Gastrocnemius medialis (tissue), 4 donors: Measurements from ENCODE around the gene MEGF11. TPM values are rescaled to one million over a fixed set of nuclear protein-coding genes. Genes with fewer than 3 reads are reported as not detected.

Experiments
- ATAC-seq, 2 donors: fragments of 150-250 bp; one replicate each; pipeline ENCODE4 v1.9.1; 2016
- DNase-seq, 2 donors: peaks; one replicate each; pipeline ENCODE4 v3.0.0-alpha.2; 2019
- H3K27ac ChIP-seq, 4 donors: fragments of 200-600 bp; sonication (generic); 1 replicate in 1 of 4; 2 replicates in 3 of 4; pipeline ENCODE4 v1.5.1; 2016 to 2018; ENCODE audit warnings: mild to moderate bottlenecking in 2 of 4, moderate library complexity in 1 of 4
- H3K27me3 ChIP-seq, 3 donors: fragments of 200-600 bp; sonication (generic) in 2 of 3; 1 replicate in 1 of 3; 2 replicates in 2 of 3; pipeline versions ENCODE4 v1.5.1 to v1.6.0; 2016 to 2019; ENCODE audit warnings: mild to moderate bottlenecking in 1 of 3, moderate library complexity in 1 of 3
- H3K36me3 ChIP-seq, 2 donors: fragments of 200-600 bp; sonication (generic) in 1 of 2; one replicate each; pipeline ENCODE4 v1.5.1; 2017 to 2018
- H3K4me1 ChIP-seq, 2 donors: fragments of 200-600 bp; sonication (generic) in 1 of 2; one replicate each; pipeline ENCODE4 v1.5.1; 2016 to 2017; ENCODE audit warnings: mild to moderate bottlenecking in 2 of 2
- H3K4me3 ChIP-seq, 4 donors: fragments of 200-600 bp; sonication (generic) in 3 of 4; 1 replicate in 1 of 4; 2 replicates in 3 of 4; pipeline ENCODE4 v1.5.1; 2016 to 2019; ENCODE audit warnings: mild to moderate bottlenecking in 2 of 4
- H3K9me3 ChIP-seq, 3 donors: fragments of 200-600 bp; sonication (generic) in 2 of 3; 1 replicate in 1 of 3; 2 replicates in 2 of 3; pipeline ENCODE4 v1.5.1; 2016 to 2019
- CTCF ChIP-seq, 5 experiments: fragments of 450-650 bp in 3 of 5; fragments of 200-600 bp in 2 of 5; sonication (generic) in 2 of 5; IDR thresholded peaks in 4 of 5; conservative IDR thresholded peaks in 1 of 5; 1 replicate in 4 of 5; 2 replicates in 1 of 5; pipeline ENCODE4 v1.5.1; 2016 to 2019; ENCODE audit warnings: antibody characterized with exemption in 5 of 5, mild to moderate bottlenecking in 3 of 5, moderate library complexity in 3 of 5
- POLR2A ChIP-seq, 2 donors: fragments of 450-650 bp; IDR thresholded peaks; one replicate each; pipeline ENCODE4 v1.6.1; 2017; ENCODE audit warnings: antibody characterized with exemption in 2 of 2, mild to moderate bottlenecking in 2 of 2, moderate library complexity in 2 of 2
- in situ Hi-C, 4 donors: fragments of 200-750 bp; cut with MboI; loops; one replicate each; pipeline versions ENCODE4 v1.15.0 to v1.8.0; 2017; ENCODE audit warnings: low sequenced_read_pairs in 4 of 4
- intact Hi-C: fragments of 100-400 bp; cut with DNase I; formaldehyde crosslinking; loops from one replicate; pipeline ENCODE4 v1.15.1; 2023; ENCODE audit warnings: low total_unique reads
- total RNA-seq, 4 donors: library from RNA; depleted of rRNA; stranded (reverse); fragments of >200 nt; gene quantifications; one replicate each; pipeline versions ENCODE4 v1.1.0 to v1.2.3, GENCODE V29; 2016

MEGF11 gene
- total RNA-seq, 4 donors from 2014 or later, result not detected

- Histone ChIP-seq H3K9me3 (no peaks in the 10 kb centered on the region), H3K4me1 (peaks cover 0 to 18% of the 10 kb centered on the region in 2 donors), H3K36me3 (peaks cover 0 to 21% of the 10 kb centered on the region in 2 donors), H3K27me3 (no peaks in the 10 kb centered on the region), H3K4me3 (no peak overlapping the region), H3K27ac (no peak overlapping the region)
- in situ Hi-C loops, result no loop called here
- intact Hi-C loops, result no loop called here
- TF ChIP-seq POLR2A (IDR thresholded peaks at IDR 0.05) (no peak), CTCF (IDR thresholded peaks at IDR 0.05 in 4 of 5, conservative IDR thresholded peaks at IDR 0.05 in 1 of 5) (no peak)
- DNase-seq (no peak), ATAC-seq (no peak)
These were observed 344.7 kb downstream of the MEGF11 start for GRCh38 chr15:65908876-65909275.

- no peak for ATAC-seq
- peaks cover 0 to 24% of the 10 kb centered on the region in 2 donors for H3K36me3 ChIP-seq
- DNase-seq, result no peak
These were observed 345.9 kb downstream of the MEGF11 start for GRCh38 chr15:65907661-65908060.

GRCh38 chr15:65906396-65906795, 347.2 kb downstream of the MEGF11 start:
- H3K4me1 ChIP-seq, result peaks cover 0 to 23% of the 10 kb centered on the region in 2 donors
- no peak overlapping the region for H3K27ac ChIP-seq
- in situ Hi-C loops (no loop called here), intact Hi-C loops (no loop called here)
- H3K27me3 ChIP-seq, result no peaks in the 10 kb centered on the region
- peaks cover 0 to 24% of the 10 kb centered on the region in 2 donors for H3K36me3 ChIP-seq
- TF ChIP-seq POLR2A (IDR thresholded peaks at IDR 0.05) (no peak), CTCF (IDR thresholded peaks at IDR 0.05 in 4 of 5, conservative IDR thresholded peaks at IDR 0.05 in 1 of 5) (no peak)
- no peak overlapping the region for H3K4me3 ChIP-seq
- DNase-seq, result no peak
- ATAC-seq, result peak in 1 of 2 donors; percentile 38
- no peaks in the 10 kb centered on the region for H3K9me3 ChIP-seq

More at GRCh38 chr15:65907661-65908060, 345.9 kb downstream of the MEGF11 start:
- no peak overlapping the region for H3K4me3 ChIP-seq
- no peaks in the 10 kb centered on the region for H3K9me3 ChIP-seq
- TF ChIP-seq CTCF (IDR thresholded peaks at IDR 0.05 in 4 of 5, conservative IDR thresholded peaks at IDR 0.05 in 1 of 5), result no peak
- intact Hi-C loops, result no loop called here
- in situ Hi-C loops, result no loop called here
- peaks cover 0 to 23% of the 10 kb centered on the region in 2 donors for H3K4me1 ChIP-seq
- H3K27me3 ChIP-seq, result no peaks in the 10 kb centered on the region
- peak overlapping the region in 1 of 4 donors; percentile 18 for H3K27ac ChIP-seq

GRCh38 chr15:65904301-65904700, 349.2 kb downstream of the MEGF11 start:
- intact Hi-C loops, result no loop called here

More at GRCh38 chr15:65904301-65904700, 349.2 kb downstream of the MEGF11 start:
- Histone ChIP-seq H3K36me3 (peaks cover 0 to 30% of the 10 kb centered on the region in 2 donors), H3K27me3 (no peaks in the 10 kb centered on the region), H3K27ac (no peak overlapping the region), H3K4me3 (no peak overlapping the region), H3K9me3 (no peaks in the 10 kb centered on the region), H3K4me1 (peaks cover 0 to 23% of the 10 kb centered on the region in 2 donors)
- DNase-seq, result no peak
- no peak for TF ChIP-seq CTCF (IDR thresholded peaks at IDR 0.05 in 4 of 5, conservative IDR thresholded peaks at IDR 0.05 in 1 of 5)
- TF ChIP-seq POLR2A (IDR thresholded peaks at IDR 0.05), result no peak
- ATAC-seq, result no peak
- in situ Hi-C loops, result no loop called here
